Glutamatergic neuron (in vitro differentiated cells): Measurements from ENCODE around the gene ZNF200. TPM values are rescaled to one million over a fixed set of nuclear protein-coding genes. Genes with fewer than 3 reads are reported as not detected.

ENCODE experiments used
- DNase-seq: peaks from one replicate; pipeline ENCODE4 v3.0.0; 2022
- H3K27ac Mint-ChIP-seq: one replicate; pipeline ENCODE4 v1.8.0; 2020; ENCODE audit warnings: mild to moderate bottlenecking, mixed read lengths, inconsistent platforms; ENCODE audit not compliant: unreplicated experiment
- H3K27me3 Mint-ChIP-seq: one replicate; pipeline ENCODE4 v1.8.0; 2020; ENCODE audit warnings: mild to moderate bottlenecking, moderate library complexity, mixed read lengths, inconsistent platforms; ENCODE audit not compliant: unreplicated experiment
- H3K36me3 Mint-ChIP-seq: one replicate; pipeline ENCODE4 v1.8.0; 2020; ENCODE audit warnings: mild to moderate bottlenecking, mixed read lengths, inconsistent platforms; ENCODE audit not compliant: unreplicated experiment
- H3K4me1 Mint-ChIP-seq: one replicate; pipeline ENCODE4 v1.8.0; 2020; ENCODE audit warnings: mild to moderate bottlenecking, low read depth, mixed read lengths, inconsistent platforms; ENCODE audit not compliant: unreplicated experiment
- H3K4me3 Mint-ChIP-seq: one replicate; pipeline ENCODE4 v1.8.0; 2020; ENCODE audit warnings: mild to moderate bottlenecking, mixed read lengths, inconsistent platforms; ENCODE audit not compliant: unreplicated experiment
- H3K9me3 Mint-ChIP-seq: one replicate; pipeline ENCODE4 v1.8.0; 2020; ENCODE audit warnings: mild to moderate bottlenecking, moderate library complexity, mixed read lengths, inconsistent platforms; ENCODE audit not compliant: unreplicated experiment
- total RNA-seq: library from RNA; stranded (reverse); fragmentation: NEBNext Ultra II Directional; extraction: Animal tissue kit (Norgen Biotek cat#: 25700); gene quantifications from one replicate; pipeline ENCODE4 v1.2.1, GENCODE V29; 2021; ENCODE audit not compliant: unreplicated experiment
- TF ChIP-seq, protein P1 (sequence below): fragments of 200-600 bp; sonication (generic); IDR thresholded peaks from one replicate; pipeline ENCODE4 v1.5.0; 2021; ENCODE audit not compliant: partially characterized antibody, unreplicated experiment

The ZNF200 gene
- total RNA-seq, 1 donor from 2014 or later: 12.2 TPM

DNA sequence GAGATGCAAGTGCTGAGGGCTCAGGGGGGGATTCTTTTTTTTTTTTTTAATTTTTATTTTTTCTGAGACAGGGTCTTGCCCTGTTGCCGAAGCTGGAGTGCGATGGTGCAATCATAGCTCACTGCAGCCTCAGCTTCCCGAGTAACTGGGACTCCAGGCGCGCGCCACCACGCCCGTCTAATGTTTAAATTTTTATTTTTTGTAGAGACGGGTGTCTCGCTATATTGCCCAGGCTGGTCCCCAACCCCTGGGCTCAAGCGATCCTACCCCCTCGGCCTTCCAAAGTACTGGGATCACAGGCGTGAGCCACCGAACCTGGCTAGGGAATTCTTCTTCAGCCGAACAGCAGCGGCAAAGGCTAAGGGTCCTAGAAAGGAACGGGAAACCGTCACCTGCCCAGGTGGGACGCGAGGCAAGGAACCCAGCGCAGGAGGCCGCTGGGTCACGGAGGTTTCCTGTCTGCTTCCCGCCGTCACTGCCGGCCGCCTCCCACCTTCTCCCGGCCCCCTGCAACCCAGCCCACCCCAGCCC, 60.3 kb downstream of the ZNF200 start:
- H3K36me3 Mint-ChIP-seq: peaks cover 3% of the 10 kb centered on the region
- TF ChIP-seq, protein P1, sequence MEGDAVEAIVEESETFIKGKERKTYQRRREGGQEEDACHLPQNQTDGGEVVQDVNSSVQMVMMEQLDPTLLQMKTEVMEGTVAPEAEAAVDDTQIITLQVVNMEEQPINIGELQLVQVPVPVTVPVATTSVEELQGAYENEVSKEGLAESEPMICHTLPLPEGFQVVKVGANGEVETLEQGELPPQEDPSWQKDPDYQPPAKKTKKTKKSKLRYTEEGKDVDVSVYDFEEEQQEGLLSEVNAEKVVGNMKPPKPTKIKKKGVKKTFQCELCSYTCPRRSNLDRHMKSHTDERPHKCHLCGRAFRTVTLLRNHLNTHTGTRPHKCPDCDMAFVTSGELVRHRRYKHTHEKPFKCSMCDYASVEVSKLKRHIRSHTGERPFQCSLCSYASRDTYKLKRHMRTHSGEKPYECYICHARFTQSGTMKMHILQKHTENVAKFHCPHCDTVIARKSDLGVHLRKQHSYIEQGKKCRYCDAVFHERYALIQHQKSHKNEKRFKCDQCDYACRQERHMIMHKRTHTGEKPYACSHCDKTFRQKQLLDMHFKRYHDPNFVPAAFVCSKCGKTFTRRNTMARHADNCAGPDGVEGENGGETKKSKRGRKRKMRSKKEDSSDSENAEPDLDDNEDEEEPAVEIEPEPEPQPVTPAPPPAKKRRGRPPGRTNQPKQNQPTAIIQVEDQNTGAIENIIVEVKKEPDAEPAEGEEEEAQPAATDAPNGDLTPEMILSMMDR: no peak
- H3K4me1 Mint-ChIP-seq: peaks cover 2% of the 10 kb centered on the region
- H3K27ac Mint-ChIP-seq: no peak overlapping the region
- peaks cover 29% of the 10 kb centered on the region for H3K27me3 Mint-ChIP-seq
- DNase-seq: no peak
- peak overlapping the region; percentile 18 for H3K4me3 Mint-ChIP-seq
- peaks cover 10% of the 10 kb centered on the region for H3K9me3 Mint-ChIP-seq

GRCh38 chr16:3173892-3174617, 60.9 kb downstream of the ZNF200 start:
- peaks cover 8% of the 10 kb centered on the region for H3K9me3 Mint-ChIP-seq
- no peak overlapping the region for H3K27ac Mint-ChIP-seq
- H3K4me1 Mint-ChIP-seq: peaks cover 2% of the 10 kb centered on the region
- peak; percentile 76 for DNase-seq
- TF ChIP-seq, protein P1: peak; percentile 41
- H3K36me3 Mint-ChIP-seq: peaks cover 3% of the 10 kb centered on the region
- peaks cover 26% of the 10 kb centered on the region for H3K27me3 Mint-ChIP-seq
- H3K4me3 Mint-ChIP-seq: peak overlapping the region; percentile 18

Other genes with a start within 250 kb of the ZNF200 start
- 0.39 TPM for gene CLDN9, start 222.2 kb downstream of the ZNF200 start, total RNA-seq
- 31.1 TPM for gene CLDN6, start 217.0 kb downstream of the ZNF200 start, total RNA-seq
- gene TNFRSF12A, start 214.8 kb downstream of the ZNF200 start, total RNA-seq: 4.2 TPM
- 117 TPM for gene HCFC1R1, start 211.2 kb downstream of the ZNF200 start, total RNA-seq
- 30.2 TPM for gene THOC6, start 211.1 kb downstream of the ZNF200 start, total RNA-seq
- not detected for gene BICDL2, start 198.2 kb downstream of the ZNF200 start, total RNA-seq
- gene MMP25, start 188.6 kb downstream of the ZNF200 start, total RNA-seq: not detected
- 1.3 TPM for gene IL32, start 169.5 kb downstream of the ZNF200 start, total RNA-seq
- 0.74 TPM for gene ZSCAN10, start 135.9 kb downstream of the ZNF200 start, total RNA-seq
- gene ZNF205, start 122.6 kb downstream of the ZNF200 start, total RNA-seq: 31.6 TPM
- 18.7 TPM for gene ZNF213, start 100.1 kb downstream of the ZNF200 start, total RNA-seq
- not detected for gene OR1F1, start 47.0 kb downstream of the ZNF200 start, total RNA-seq
- not detected for gene MEFV, start 21.5 kb upstream of the ZNF200 start, total RNA-seq
- 33.1 TPM for gene ZNF263, start 48.3 kb upstream of the ZNF200 start, total RNA-seq
- 8.6 TPM for gene TIGD7, start 70.3 kb upstream of the ZNF200 start, total RNA-seq
- gene ZNF75A, start 70.3 kb upstream of the ZNF200 start, total RNA-seq: 62.4 TPM
- not detected for gene OR2C1, start 120.7 kb upstream of the ZNF200 start, total RNA-seq
- gene ZSCAN32, start 165.8 kb upstream of the ZNF200 start, total RNA-seq: 14.9 TPM
- 16.3 TPM for gene ZNF174, start 166.1 kb upstream of the ZNF200 start, total RNA-seq
- 1.9 TPM for gene ZNF597, start 208.3 kb upstream of the ZNF200 start, total RNA-seq
- 69.9 TPM for gene NAA60, start 208.5 kb upstream of the ZNF200 start, total RNA-seq